Retinal pigment epithelial cell (primary cell): ENCODE measurements around the gene PRX.
"Not testable (repeated sequence)": the region's sequence is repeated elsewhere in the genome, so short reads cannot be mapped to it uniquely, and the experiment has no call there.

ENCODE experiments used
- DNase-seq: peaks from one replicate; pipeline ENCODE4 v3.0.0-alpha.2; 2010; ENCODE audit warnings: low read depth
- H3K4me3 ChIP-seq: 2 replicates; pipeline ENCODE4 v1.5.1; 2011; ENCODE audit warnings: mild to moderate bottlenecking, low read length, control low read depth, moderate library complexity
- TF ChIP-seq, protein P1 (sequence below): conservative IDR thresholded peaks from 2 replicates; pipeline ENCODE4 v1.5.1; 2011; ENCODE audit warnings: low read depth, low read length, control low read depth, inconsistent platforms

PRX gene

GRCh38 chr19:40370997-40371801 is 42.0 kb downstream of the PRX start:
- DNase-seq = no peak
- no peak overlapping the region for H3K4me3 ChIP-seq
- TF ChIP-seq, protein P1, sequence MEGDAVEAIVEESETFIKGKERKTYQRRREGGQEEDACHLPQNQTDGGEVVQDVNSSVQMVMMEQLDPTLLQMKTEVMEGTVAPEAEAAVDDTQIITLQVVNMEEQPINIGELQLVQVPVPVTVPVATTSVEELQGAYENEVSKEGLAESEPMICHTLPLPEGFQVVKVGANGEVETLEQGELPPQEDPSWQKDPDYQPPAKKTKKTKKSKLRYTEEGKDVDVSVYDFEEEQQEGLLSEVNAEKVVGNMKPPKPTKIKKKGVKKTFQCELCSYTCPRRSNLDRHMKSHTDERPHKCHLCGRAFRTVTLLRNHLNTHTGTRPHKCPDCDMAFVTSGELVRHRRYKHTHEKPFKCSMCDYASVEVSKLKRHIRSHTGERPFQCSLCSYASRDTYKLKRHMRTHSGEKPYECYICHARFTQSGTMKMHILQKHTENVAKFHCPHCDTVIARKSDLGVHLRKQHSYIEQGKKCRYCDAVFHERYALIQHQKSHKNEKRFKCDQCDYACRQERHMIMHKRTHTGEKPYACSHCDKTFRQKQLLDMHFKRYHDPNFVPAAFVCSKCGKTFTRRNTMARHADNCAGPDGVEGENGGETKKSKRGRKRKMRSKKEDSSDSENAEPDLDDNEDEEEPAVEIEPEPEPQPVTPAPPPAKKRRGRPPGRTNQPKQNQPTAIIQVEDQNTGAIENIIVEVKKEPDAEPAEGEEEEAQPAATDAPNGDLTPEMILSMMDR = no peak

DNA sequence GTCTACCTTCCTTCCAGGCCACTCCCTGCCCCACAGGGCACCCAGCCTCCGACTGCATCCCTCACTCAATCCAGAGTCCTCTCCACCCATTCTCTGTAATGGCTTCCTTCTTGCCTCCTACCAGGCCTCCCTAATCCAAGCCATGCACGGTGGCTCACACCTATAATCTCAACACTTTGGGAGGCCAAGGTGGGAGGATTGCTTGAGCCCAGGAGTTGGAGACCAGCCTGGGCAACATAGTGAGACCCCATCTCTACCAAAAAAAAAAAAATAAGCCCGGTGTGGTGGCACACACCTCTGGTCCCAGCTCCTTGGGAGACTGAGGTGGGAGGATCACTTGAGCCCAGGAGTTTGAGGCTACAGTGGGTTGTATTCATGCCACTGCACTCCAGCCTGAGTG is 42.9 kb downstream of the PRX start:
- H3K4me3 ChIP-seq, DNase-seq: not testable (repeated sequence)

- no peak overlapping the region for H3K4me3 ChIP-seq
- DNase-seq = no peak
- TF ChIP-seq, protein P1 = no peak
Measured at GRCh38 chr19:40369797-40370196, 43.4 kb downstream of the PRX start.

DNA sequence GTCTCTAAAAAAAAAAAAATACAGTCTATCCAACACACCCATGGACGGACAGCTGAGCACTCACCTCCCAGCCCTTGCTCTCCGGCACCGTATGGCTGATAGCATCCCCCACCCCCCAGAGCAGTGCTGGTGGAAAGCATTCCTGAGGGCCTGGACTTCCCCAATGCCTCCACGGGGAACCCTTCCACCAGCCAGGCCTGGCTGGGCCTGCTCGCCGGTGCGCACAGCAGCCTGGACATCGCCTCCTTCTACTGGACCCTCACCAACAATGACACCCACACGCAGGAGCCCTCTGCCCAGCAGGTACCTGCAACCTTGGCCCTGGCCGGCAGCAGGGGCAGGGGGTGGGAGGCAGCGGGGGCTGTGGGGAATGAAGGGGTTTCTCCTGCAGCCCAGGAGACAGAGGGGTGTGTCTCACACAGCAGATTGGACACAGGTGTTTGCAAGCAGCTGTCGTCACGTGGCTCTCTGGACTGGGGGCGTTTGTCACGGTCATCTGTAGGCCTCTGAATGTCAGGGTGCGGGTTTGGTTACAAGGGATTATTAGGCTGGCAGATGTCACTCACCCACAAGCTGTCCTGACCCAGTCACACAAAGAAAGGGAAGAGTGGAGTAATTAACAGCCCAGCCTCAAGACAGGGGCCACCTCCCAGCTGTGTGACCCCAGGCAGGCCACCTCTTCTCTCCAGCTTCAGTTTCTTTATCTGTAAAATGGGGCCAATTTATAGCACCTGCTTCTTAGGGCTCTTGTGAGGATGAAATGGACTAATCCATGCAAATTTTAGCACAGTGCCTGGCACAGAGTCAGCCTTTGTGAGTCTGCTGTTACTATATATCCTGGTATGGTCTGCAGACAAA is 45.4 kb downstream of the PRX start:
- no peak overlapping the region for H3K4me3 ChIP-seq
- DNase-seq = no peak
- TF ChIP-seq, protein P1 = no peak

DNA sequence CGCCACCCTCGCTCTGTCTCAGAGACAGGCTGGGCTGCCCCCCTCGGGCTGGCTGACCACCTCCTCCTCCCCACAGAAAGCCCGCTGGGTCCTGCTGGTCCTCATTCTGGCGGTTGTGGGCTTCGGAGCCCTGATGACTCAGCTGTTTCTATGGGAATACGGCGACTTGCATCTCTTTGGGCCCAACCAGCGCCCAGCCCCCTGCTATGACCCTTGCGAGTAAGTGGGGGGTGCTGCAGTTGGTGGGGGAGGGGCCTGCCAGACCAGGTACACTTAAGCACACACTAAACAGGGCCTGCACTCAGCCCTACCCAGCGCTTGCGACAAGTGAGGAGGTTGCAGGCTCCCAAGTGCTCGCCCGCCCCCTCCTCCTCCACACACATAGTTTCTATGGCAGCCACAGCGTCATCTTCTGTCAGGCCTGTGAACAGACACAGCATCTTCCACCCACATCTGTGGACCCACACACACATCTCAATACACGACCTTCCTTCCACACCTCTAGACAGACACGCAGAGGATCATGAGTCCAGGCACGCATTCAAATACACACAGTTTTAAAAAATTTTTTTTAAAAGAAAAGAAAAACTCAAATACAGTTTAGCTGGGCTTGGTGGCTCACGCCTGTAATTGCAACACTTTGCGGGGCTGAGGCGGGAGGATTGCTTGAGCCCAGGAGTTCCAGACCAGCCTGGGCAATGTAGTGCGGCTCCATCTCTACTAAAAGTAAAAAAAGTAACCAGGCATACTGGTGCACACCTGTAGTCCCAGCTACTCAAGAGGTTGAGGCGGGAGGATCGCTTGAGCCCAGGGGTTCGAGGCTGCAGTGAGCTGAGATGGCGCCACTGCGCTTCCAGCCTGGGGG is 46.2 kb downstream of the PRX start:
- TF ChIP-seq, protein P1 = no peak
- peak overlapping the region; percentile 65 for H3K4me3 ChIP-seq
- DNase-seq = no peak

DNA sequence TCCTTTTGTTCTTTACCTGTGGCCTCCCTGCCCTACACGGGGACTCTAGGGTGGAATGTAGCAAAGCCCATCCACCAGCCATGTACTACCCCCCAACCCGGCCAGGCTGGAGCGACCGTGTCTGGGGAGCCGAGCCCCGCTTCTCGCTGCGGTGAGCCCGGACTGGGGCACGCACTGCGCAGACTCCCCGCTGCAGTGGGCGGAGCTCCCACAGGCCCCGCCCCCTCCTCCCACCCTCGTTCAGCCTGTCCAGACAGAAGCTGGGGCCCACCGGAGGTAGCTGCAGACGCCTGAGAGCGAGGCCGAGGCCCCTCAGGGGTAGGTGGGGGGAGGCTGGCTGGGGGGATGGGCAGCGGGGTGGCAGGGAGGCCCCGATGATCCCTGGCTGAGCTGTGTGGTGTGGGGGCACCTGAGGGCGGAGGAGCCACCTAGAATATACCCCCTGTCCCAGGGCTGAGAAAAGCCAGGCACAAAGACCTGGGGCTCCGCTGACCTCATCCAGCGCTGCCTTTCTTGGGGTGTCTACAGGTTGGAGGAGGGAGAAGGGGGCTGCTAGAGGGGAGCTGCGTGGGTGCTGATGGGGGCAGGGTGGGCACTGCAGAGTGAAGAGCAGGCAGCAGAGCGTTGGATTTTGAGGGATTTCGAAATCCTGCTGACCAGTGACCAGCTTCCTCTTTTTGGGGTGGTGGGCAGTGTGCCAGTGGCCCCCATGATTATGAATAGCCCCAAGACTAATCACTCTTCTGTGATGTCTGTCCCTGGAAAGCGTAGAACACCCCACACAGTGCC is 47.4 kb downstream of the PRX start:
- peak overlapping the region; percentile 65 for H3K4me3 ChIP-seq
- TF ChIP-seq, protein P1 = no peak
- no peak for DNase-seq

- TF ChIP-seq, protein P1 = no peak
- H3K4me3 ChIP-seq = no peak overlapping the region
- no peak for DNase-seq
Measured at GRCh38 chr19:40365010-40365409, 48.2 kb downstream of the PRX start.
